NCI-H1417 treated with DMSO at 0.1 percent for 48 hours (cell line): ENCODE measurements around the gene ATP2A2.
"Not testable (repeated sequence)": the region's sequence is repeated elsewhere in the genome, so short reads cannot be mapped to it uniquely, and the experiment has no call there.

Source experiments
- DNase-seq: peaks from one replicate; lab custom pipeline; 2025; lab: John Stamatoyannopoulos, UW

Gene ATP2A2

GRCh38 chr12:110301065-110301806 lies 20.2 kb downstream of the ATP2A2 start:
- no peak for DNase-seq

GRCh38 chr12:110304061-110304551 lies 23.1 kb downstream of the ATP2A2 start:
- no peak for DNase-seq

- DNase-seq: no peak
Measured at GRCh38 chr12:110307372-110307771, 26.3 kb downstream of the ATP2A2 start.

- no peak for DNase-seq
Measured at GRCh38 chr12:110310763-110311162, 29.7 kb downstream of the ATP2A2 start.

- DNase-seq: no peak
Measured at GRCh38 chr12:110311903-110312302, 30.9 kb downstream of the ATP2A2 start.

- DNase-seq: no peak
Measured at GRCh38 chr12:110312581-110313360, 31.7 kb downstream of the ATP2A2 start.

GRCh38 chr12:110314308-110314707 lies 33.3 kb downstream of the ATP2A2 start:
- DNase-seq: no peak

GRCh38 chr12:110316861-110317260 lies 35.8 kb downstream of the ATP2A2 start:
- DNase-seq: no peak

GRCh38 chr12:110317911-110318310 lies 36.9 kb downstream of the ATP2A2 start:
- DNase-seq: no peak

- DNase-seq: no peak
Measured at GRCh38 chr12:110320550-110320949, 39.5 kb downstream of the ATP2A2 start.

- no peak for DNase-seq
Measured at GRCh38 chr12:110329710-110330109, 48.7 kb downstream of the ATP2A2 start.

- DNase-seq: no peak
Measured at GRCh38 chr12:110330124-110330523, 49.1 kb downstream of the ATP2A2 start.

GRCh38 chr12:110330544-110330943 lies 49.5 kb downstream of the ATP2A2 start:
- no peak for DNase-seq

- DNase-seq: no peak
Measured at GRCh38 chr12:110333201-110333600, 52.2 kb downstream of the ATP2A2 start.

- no peak for DNase-seq
Measured at GRCh38 chr12:110335481-110336045, 54.5 kb downstream of the ATP2A2 start.

GRCh38 chr12:110337912-110338710 lies 57.1 kb downstream of the ATP2A2 start:
- DNase-seq: no peak

GRCh38 chr12:110338754-110339153 lies 57.7 kb downstream of the ATP2A2 start:
- no peak for DNase-seq

- no peak for DNase-seq
Measured at GRCh38 chr12:110339184-110339952, 58.3 kb downstream of the ATP2A2 start.

- DNase-seq: not testable (repeated sequence)
Measured at GRCh38 chr12:110340261-110340660, 59.2 kb downstream of the ATP2A2 start.

- DNase-seq: no peak
Measured at GRCh38 chr12:110340706-110341105, 59.7 kb downstream of the ATP2A2 start.

- DNase-seq: no peak
Measured at GRCh38 chr12:110342157-110342556, 61.1 kb downstream of the ATP2A2 start.
